Liver (tissue), 3 donors: ENCODE results near the gene ACACA.

Source experiments
- CTCF ChIP-seq: fragments of 150-350 bp; IDR thresholded peaks from 2 replicates; pipeline ENCODE4 v1.5.1; 2017; ENCODE audit warnings: improper control_type of control experiment, low read depth, low read length; ENCODE audit not compliant: missing input control
- REST ChIP-seq: IDR thresholded peaks from 2 replicates; pipeline ENCODE4 v1.6.1; 2016; ENCODE audit warnings: antibody characterized with exemption, mild to moderate bottlenecking
- SP1 ChIP-seq: IDR thresholded peaks from 2 replicates; pipeline ENCODE4 v1.6.1; 2018; ENCODE audit warnings: antibody characterized with exemption, mild to moderate bottlenecking
- donor health status: healthy.
- donor health status: healthy.

GRCh38 chr17:37392024-37392590 is 14.5 kb downstream of the ACACA start:
- TF ChIP-seq SP1 (no peak), CTCF (no peak), REST (no peak)
